Endodermal cell (in vitro differentiated cells): Measurements from ENCODE around the gene GPM6B. TPM values are rescaled to one million over a fixed set of nuclear protein-coding genes. Genes with fewer than 3 reads are reported as not detected.

Experiments
- DNase-seq: peaks from one replicate; pipeline ENCODE4 v3.0.0-alpha.2; 2017
- H3K27ac ChIP-seq: 2 replicates; pipeline ENCODE4 v1.5.1; 2013; ENCODE audit warnings: mild to moderate bottlenecking, low read depth, low read length, moderate library complexity
- H3K27me3 ChIP-seq: 2 replicates; pipeline ENCODE4 v1.6.1; 2013; ENCODE audit warnings: mild to moderate bottlenecking, low read length, moderate library complexity; ENCODE audit not compliant: insufficient read depth, control insufficient read depth, poor library complexity, severe bottlenecking
- H3K36me3 ChIP-seq: 2 replicates; pipeline ENCODE4 v1.7.0; 2013; ENCODE audit warnings: mild to moderate bottlenecking, low read length, moderate library complexity; ENCODE audit not compliant: control insufficient read depth, insufficient read depth
- H3K4me1 ChIP-seq: one replicate; pipeline ENCODE4 v1.7.0; 2013; ENCODE audit warnings: low read length; ENCODE audit not compliant: control insufficient read depth, insufficient read depth
- H3K4me3 ChIP-seq: 2 replicates; pipeline ENCODE4 v1.5.1; 2013; ENCODE audit warnings: mild to moderate bottlenecking, low read length, moderate library complexity
- H3K9ac ChIP-seq: 2 replicates; pipeline ENCODE4 v1.6.1; 2013; ENCODE audit warnings: mild to moderate bottlenecking, low read length, moderate library complexity; ENCODE audit not compliant: poor library complexity, severe bottlenecking; ENCODE audit errors: extremely low read depth
- H3K9me3 ChIP-seq: 2 replicates; pipeline ENCODE4 v1.6.1; 2013; ENCODE audit warnings: mild to moderate bottlenecking, low read length, moderate library complexity; ENCODE audit not compliant: control insufficient read depth
- H3K27ac Mint-ChIP-seq: 2 replicates; pipeline ENCODE4 v1.8.0; 2020; ENCODE audit warnings: mixed read lengths
- H3K27me3 Mint-ChIP-seq: 2 replicates; pipeline ENCODE4 v1.8.0; 2021; ENCODE audit warnings: mild to moderate bottlenecking, mixed read lengths; ENCODE audit not compliant: insufficient read depth
- H3K36me3 Mint-ChIP-seq: 2 replicates; pipeline ENCODE4 v1.8.0; 2020; ENCODE audit warnings: low read depth, mixed read lengths
- H3K4me1 Mint-ChIP-seq: 2 replicates; pipeline ENCODE4 v1.8.0; 2020; ENCODE audit warnings: mixed read lengths
- H3K4me3 Mint-ChIP-seq: 2 replicates; pipeline ENCODE4 v1.8.0; 2020; ENCODE audit warnings: mild to moderate bottlenecking, moderate library complexity, mixed read lengths
- H3K9me3 Mint-ChIP-seq: 2 replicates; pipeline ENCODE4 v1.8.0; 2020; ENCODE audit warnings: mild to moderate bottlenecking, mixed read lengths
- WGBS, 2 experiments: methylation state at CpG; one replicate each; pipeline versions ENCODE4 v1.1.5 to v1.1.7; 2013; ENCODE audit warnings: missing lambda C conversion rate in 2 of 2, mixed read lengths in 1 of 2; ENCODE audit not compliant: insufficient coverage in 1 of 2, insufficient read length in 1 of 2; 5-methylcytosine and 5-hydroxymethylcytosine counted together
- total RNA-seq, 2 donors: library from RNA; stranded (reverse); fragmentation: NEBNext Ultra II Directional in 1 of 2; extraction: Animal tissue kit (Norgen Biotek cat#: 25700) in 1 of 2; gene quantifications; 2 replicates in 1 of 2; 3 replicates in 1 of 2; pipeline ENCODE4 v1.2.1, GENCODE V29; 2021
- TF ChIP-seq, protein P1 (sequence below): fragments of 200-600 bp; sonication (generic); conservative IDR thresholded peaks from 2 replicates; pipeline ENCODE4 v1.5.0; 2021; ENCODE audit warnings: antibody characterized with exemption, mild to moderate bottlenecking

GPM6B gene
- total RNA-seq, 2 donors from 2014 or later: 26.2 to 61.1 TPM

- 4% methylated on average over 6 of the region's 7 CpGs; no CpG with 5 or more reads in 1 of the 2 experiments for WGBS, 2 experiments
- H3K9me3 Mint-ChIP-seq: peaks cover 44% of the 10 kb centered on the region
- H3K4me1 Mint-ChIP-seq: peaks cover 18% of the 10 kb centered on the region
- no peak overlapping the region for H3K4me3 ChIP-seq
- H3K9me3 ChIP-seq: no peaks in the 10 kb centered on the region
- peak overlapping the region; percentile 16 for H3K4me3 Mint-ChIP-seq
- DNase-seq: peak; percentile 70
- no peaks in the 10 kb centered on the region for H3K36me3 Mint-ChIP-seq
- no peaks in the 10 kb centered on the region for H3K27me3 ChIP-seq
- H3K27ac ChIP-seq: peak overlapping the region; percentile 83
- peak overlapping the region; percentile 38 for H3K27ac Mint-ChIP-seq
- H3K27me3 Mint-ChIP-seq: no peaks in the 10 kb centered on the region
- TF ChIP-seq, protein P1, sequence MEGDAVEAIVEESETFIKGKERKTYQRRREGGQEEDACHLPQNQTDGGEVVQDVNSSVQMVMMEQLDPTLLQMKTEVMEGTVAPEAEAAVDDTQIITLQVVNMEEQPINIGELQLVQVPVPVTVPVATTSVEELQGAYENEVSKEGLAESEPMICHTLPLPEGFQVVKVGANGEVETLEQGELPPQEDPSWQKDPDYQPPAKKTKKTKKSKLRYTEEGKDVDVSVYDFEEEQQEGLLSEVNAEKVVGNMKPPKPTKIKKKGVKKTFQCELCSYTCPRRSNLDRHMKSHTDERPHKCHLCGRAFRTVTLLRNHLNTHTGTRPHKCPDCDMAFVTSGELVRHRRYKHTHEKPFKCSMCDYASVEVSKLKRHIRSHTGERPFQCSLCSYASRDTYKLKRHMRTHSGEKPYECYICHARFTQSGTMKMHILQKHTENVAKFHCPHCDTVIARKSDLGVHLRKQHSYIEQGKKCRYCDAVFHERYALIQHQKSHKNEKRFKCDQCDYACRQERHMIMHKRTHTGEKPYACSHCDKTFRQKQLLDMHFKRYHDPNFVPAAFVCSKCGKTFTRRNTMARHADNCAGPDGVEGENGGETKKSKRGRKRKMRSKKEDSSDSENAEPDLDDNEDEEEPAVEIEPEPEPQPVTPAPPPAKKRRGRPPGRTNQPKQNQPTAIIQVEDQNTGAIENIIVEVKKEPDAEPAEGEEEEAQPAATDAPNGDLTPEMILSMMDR: no peak
- H3K36me3 ChIP-seq: no peaks in the 10 kb centered on the region
- H3K4me1 ChIP-seq: no peaks in the 10 kb centered on the region
- H3K9ac ChIP-seq: no peak overlapping the region
Measured at GRCh38 chrX:13837290-13837745, 20.4 kb upstream of the GPM6B start.

- Mint-ChIP-seq H3K9me3 (peaks cover 40% of the 10 kb centered on the region), H3K4me1 (peaks cover 18% of the 10 kb centered on the region), H3K4me3 (peak overlapping the region; percentile 16), H3K36me3 (no peaks in the 10 kb centered on the region), H3K27me3 (no peaks in the 10 kb centered on the region), H3K27ac (no peak overlapping the region)
- H3K9me3 ChIP-seq: no peaks in the 10 kb centered on the region
- no peaks in the 10 kb centered on the region for H3K36me3 ChIP-seq
- 70 to 71% methylated on average over 2 to 6 of the region's 6 CpGs for WGBS, 2 experiments
- no peak overlapping the region for H3K4me3 ChIP-seq
- peak overlapping the region; percentile 83 for H3K27ac ChIP-seq
- no peak overlapping the region for H3K9ac ChIP-seq
- TF ChIP-seq, protein P1: no peak
- DNase-seq: no peak
- H3K27me3 ChIP-seq: no peaks in the 10 kb centered on the region
- H3K4me1 ChIP-seq: no peaks in the 10 kb centered on the region
Measured at GRCh38 chrX:13836575-13836974, 19.7 kb upstream of the GPM6B start.

DNA sequence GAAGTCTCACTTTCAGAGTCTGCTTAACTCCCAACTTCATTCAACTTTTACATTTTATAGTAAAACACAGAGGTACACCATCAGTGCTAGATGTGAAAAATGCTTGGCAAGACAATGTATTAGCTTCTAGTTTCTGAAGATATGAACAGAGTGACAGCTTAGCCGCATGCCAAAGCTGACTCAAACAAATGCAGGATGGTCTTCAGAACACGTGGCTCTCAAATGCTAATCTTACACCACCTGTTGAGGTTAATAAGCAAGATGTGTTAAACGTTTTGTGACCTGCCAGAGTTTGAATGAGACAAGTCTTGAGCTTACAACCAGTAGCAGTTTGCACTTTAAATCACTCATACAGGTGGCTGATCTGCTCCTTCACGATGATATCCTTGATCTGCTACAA lies 18.9 kb upstream of the GPM6B start:
- Mint-ChIP-seq H3K4me3 (no peak overlapping the region), H3K36me3 (no peaks in the 10 kb centered on the region), H3K9me3 (peaks cover 42% of the 10 kb centered on the region), H3K27ac (no peak overlapping the region), H3K27me3 (no peaks in the 10 kb centered on the region), H3K4me1 (peaks cover 18% of the 10 kb centered on the region)
- Histone ChIP-seq H3K4me3 (no peak overlapping the region), H3K36me3 (no peaks in the 10 kb centered on the region), H3K27ac (no peak overlapping the region), H3K27me3 (no peaks in the 10 kb centered on the region), H3K9ac (no peak overlapping the region), H3K9me3 (no peaks in the 10 kb centered on the region), H3K4me1 (no peaks in the 10 kb centered on the region)
- no peak for DNase-seq
- TF ChIP-seq, protein P1: no peak
- 0 to 24% methylated on average over 1 to 3 of the region's 4 CpGs for WGBS, 2 experiments
